ENCODE data around the gene FBXO9.

The FBXO9 gene

DNA sequence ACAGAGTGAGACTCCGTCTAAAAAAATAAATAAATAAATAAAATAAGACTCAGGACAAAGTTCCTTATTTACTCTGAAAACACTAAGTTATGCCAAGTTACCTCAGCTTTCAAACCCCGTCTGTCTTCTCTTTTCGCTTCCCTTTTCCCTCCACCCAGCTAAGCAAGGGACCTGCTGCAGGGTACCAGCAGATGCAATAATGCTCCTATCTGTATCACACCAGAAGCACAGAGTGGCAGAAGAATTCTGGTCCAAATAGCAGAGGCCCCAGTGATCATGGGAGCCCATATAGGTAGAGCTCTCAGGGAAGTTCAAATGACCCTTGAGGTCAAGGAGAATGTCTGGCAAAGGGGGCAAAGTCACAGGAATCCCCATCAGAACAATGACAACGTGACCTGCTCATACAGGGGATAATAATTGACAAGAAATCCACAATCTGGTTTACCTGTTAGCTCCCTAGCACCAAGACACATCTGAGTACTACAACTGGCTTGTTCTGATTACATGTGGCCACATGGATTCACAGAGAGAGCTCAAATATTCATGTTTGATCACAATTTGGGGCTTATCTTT, 74.7 kb downstream of the FBXO9 start:
- no peak for DNase-seq

DNA sequence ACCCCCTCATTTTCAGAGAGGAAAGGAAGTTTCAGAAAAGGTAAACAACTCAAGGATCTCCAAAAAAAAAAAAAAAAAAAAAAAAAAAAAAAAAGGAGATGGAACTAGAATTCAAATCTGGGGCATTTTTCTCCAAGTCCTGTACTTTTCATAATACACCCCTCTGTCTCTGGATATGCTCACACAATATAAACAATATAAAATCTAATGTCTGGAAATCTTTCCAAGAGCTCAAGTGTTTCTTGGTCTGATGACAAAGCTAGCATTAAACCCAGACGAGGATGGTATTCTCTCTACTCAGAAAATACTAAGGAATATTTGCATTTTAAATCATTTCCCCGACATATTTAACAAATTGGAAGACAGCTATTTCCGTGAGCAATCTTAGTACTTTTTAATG, 77.6 kb downstream of the FBXO9 start:
- no peak for DNase-seq

DNA sequence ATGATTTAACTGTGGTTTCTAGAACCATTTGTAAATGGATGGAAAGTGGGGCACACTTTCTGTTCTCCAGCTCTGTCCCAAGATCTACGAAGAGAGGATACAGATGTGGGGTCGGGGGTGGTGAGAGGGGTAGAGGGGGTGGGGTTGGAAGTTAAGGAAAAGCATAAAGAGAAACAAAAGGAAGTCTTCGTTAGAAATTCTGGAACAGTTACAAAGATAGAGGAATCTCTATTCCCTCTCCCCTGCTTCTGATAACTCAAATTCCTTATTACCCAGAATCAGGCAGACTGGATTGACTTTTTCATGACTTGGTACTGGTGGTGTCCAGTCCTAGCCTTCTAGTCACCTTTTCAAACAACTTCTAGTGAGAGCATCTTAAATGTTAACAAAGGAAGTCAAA, 78.5 kb downstream of the FBXO9 start:
- DNase-seq: no peak

DNA sequence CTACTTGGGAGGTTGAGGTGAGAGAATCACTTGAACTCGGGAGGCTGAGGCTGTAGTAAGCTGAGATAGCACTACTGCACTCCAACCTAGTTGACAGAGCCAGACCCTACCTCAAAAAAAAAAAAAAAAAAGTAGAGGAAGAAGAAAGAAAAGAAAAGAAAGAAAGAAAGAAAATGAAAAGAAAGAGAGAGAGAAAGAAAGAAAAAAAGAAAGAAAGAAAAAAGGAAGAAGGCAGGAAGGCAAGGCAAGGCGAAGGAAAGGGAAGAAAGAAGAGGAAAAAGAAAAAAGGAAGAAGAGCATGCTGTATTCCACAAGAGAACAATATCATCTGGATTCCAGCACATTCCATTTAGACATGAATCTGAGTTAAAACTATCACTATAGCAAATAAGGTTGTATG, 79.6 kb downstream of the FBXO9 start:
- no peak for DNase-seq

DNA sequence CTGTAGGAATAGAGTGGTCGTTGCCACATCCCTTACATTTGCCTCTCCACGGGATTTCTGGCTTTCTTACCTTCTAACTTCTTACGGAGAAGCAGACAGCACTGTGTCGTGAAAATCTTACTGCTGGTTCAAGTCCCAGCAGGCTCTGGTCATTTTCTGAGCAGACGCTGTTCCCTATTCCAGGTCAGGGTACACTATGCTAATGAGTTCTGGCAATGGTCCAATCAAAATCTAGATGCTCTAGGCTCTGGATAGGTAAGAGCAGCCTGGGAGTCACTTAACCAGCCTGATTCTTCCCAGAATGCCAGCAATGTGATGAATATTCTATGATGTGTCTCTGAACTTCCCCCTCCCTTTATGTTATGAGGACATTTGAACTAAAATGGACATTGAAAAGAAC, 83.5 kb downstream of the FBXO9 start, which contains the start of gene GCM1:
GCM1 (minus strand) TSS at position 158 of the 400 bp plus-strand sequence. CDS start 3,209 bp downstream, outside the sequence.
- no peak for DNase-seq
